Measurements from ENCODE around the gene GSK3B.

GRCh38 chr3:119783883-119784282, 310.4 kb downstream of the GSK3B start:
- TF ChIP-seq CTCF (conservative IDR thresholded peaks at IDR 0.05 in 1 of 2, IDR thresholded peaks at IDR 0.05 in 1 of 2; ENCODE audit: low read depth in 1 of 2, low read length in 2 of 2) (no peak), EZH2 (IDR thresholded peaks at IDR 0.05; ENCODE audit: low read length, missing control alignments) (no peak)

Measured in fibroblast of lung (primary cell).